ENCODE measurements around the gene EPSTI1. TPM values are rescaled to one million over a fixed set of nuclear protein-coding genes. Genes with fewer than 3 reads are reported as not detected.

The EPSTI1 gene
- total RNA-seq, 1 experiment from 2014 or later, result 11.4 TPM

- H3K36me3 ChIP-seq (ENCODE audit: insufficient read depth, low read length), result no peaks in the 10 kb centered on the region
- H4K20me1 ChIP-seq (ENCODE audit: insufficient read depth, low read depth, low read length), result no peaks in the 10 kb centered on the region
Observed at GRCh38 chr13:42925626-42926025, 66.4 kb downstream of the EPSTI1 start.

GRCh38 chr13:42924344-42924743 is 67.7 kb downstream of the EPSTI1 start:
- no peaks in the 10 kb centered on the region for H3K9me2 ChIP-seq (replicated peaks; ENCODE audit: insufficient read depth, low read length)
- H3K4me3 ChIP-seq (ENCODE audit: low read length), result no peak overlapping the region
- no peaks in the 10 kb centered on the region for H3K4me1 ChIP-seq (ENCODE audit: low read length)
- H4K20me1 ChIP-seq (ENCODE audit: insufficient read depth, low read depth, low read length), result no peaks in the 10 kb centered on the region
- H3K9ac ChIP-seq (ENCODE audit: low read length), result no peak overlapping the region
- H3K9me3 ChIP-seq (ENCODE audit: low read length), result no peaks in the 10 kb centered on the region
- H3K36me3 ChIP-seq (ENCODE audit: insufficient read depth, low read length), result no peaks in the 10 kb centered on the region
- no peak overlapping the region for H2AFZ ChIP-seq (ENCODE audit: low read length)
- H3K27ac ChIP-seq (ENCODE audit: low read length), result no peak overlapping the region
- no peaks in the 10 kb centered on the region for H3K79me2 ChIP-seq (ENCODE audit: low read length)
- DNase-seq, result no peak
- no peaks in the 10 kb centered on the region for H3K27me3 ChIP-seq (ENCODE audit: low read length)
- H3K4me2 ChIP-seq (ENCODE audit: low read depth, low read length, poor library complexity, severe bottlenecking), result no peak overlapping the region

More at GRCh38 chr13:42925626-42926025, 66.4 kb downstream of the EPSTI1 start:
- Histone ChIP-seq H3K4me2 (ENCODE audit: low read depth, low read length, poor library complexity, severe bottlenecking) (no peak overlapping the region), H3K9ac (ENCODE audit: low read length) (no peak overlapping the region), H3K9me2 (replicated peaks; ENCODE audit: insufficient read depth, low read length) (no peaks in the 10 kb centered on the region), H3K27me3 (ENCODE audit: low read length) (no peaks in the 10 kb centered on the region), H3K79me2 (ENCODE audit: low read length) (no peaks in the 10 kb centered on the region), H3K27ac (ENCODE audit: low read length) (no peak overlapping the region), H3K4me1 (ENCODE audit: low read length) (no peaks in the 10 kb centered on the region), H2AFZ (ENCODE audit: low read length) (no peak overlapping the region), H3K4me3 (ENCODE audit: low read length) (no peak overlapping the region), H3K9me3 (ENCODE audit: low read length) (no peaks in the 10 kb centered on the region)
- no peak for DNase-seq

- no peaks in the 10 kb centered on the region for H3K79me2 ChIP-seq (ENCODE audit: low read length)
- no peaks in the 10 kb centered on the region for H3K9me3 ChIP-seq (ENCODE audit: low read length)
- H3K36me3 ChIP-seq (ENCODE audit: insufficient read depth, low read length), result no peaks in the 10 kb centered on the region
- no peak overlapping the region for H2AFZ ChIP-seq (ENCODE audit: low read length)
- no peak overlapping the region for H3K27ac ChIP-seq (ENCODE audit: low read length)
- no peak for DNase-seq
- no peak overlapping the region for H3K4me3 ChIP-seq (ENCODE audit: low read length)
- no peaks in the 10 kb centered on the region for H4K20me1 ChIP-seq (ENCODE audit: insufficient read depth, low read depth, low read length)
- no peak overlapping the region for H3K9ac ChIP-seq (ENCODE audit: low read length)
- no peak overlapping the region for H3K4me2 ChIP-seq (ENCODE audit: low read depth, low read length, poor library complexity, severe bottlenecking)
- H3K4me1 ChIP-seq (ENCODE audit: low read length), result peaks cover 2% of the 10 kb centered on the region; the same call in 1 of the 2 replicates
- no peaks in the 10 kb centered on the region for H3K27me3 ChIP-seq (ENCODE audit: low read length)
- no peaks in the 10 kb centered on the region for H3K9me2 ChIP-seq (replicated peaks; ENCODE audit: insufficient read depth, low read length)
Observed at GRCh38 chr13:42907745-42908144, 84.3 kb downstream of the EPSTI1 start.

DNA sequence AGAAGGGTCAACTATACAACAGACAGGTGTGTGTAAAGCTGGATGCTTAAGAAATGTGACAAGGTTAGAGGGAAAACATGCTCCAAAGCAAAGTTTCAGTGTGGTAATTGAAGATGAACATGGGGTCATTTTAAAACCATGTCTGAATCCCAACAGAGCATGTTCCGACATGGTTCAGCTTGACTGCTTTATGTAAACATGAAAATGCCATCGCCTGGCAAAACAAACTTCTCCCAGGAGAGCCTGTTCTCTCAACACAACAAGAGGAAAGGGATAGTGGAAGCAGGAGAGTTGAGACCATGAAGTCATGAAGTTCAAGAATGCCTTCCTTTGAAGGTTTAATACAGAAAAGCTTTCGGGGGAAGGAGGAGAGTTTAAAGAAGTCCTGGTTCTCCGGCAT is 85.8 kb downstream of the EPSTI1 start:
- Histone ChIP-seq H3K9me3 (ENCODE audit: low read length) (no peaks in the 10 kb centered on the region), H3K27ac (ENCODE audit: low read length) (no peak overlapping the region), H3K4me2 (ENCODE audit: low read depth, low read length, poor library complexity, severe bottlenecking) (no peak overlapping the region), H3K4me3 (ENCODE audit: low read length) (no peak overlapping the region), H3K27me3 (ENCODE audit: low read length) (no peaks in the 10 kb centered on the region), H3K79me2 (ENCODE audit: low read length) (no peaks in the 10 kb centered on the region), H4K20me1 (ENCODE audit: insufficient read depth, low read depth, low read length) (no peaks in the 10 kb centered on the region), H3K36me3 (ENCODE audit: insufficient read depth, low read length) (no peaks in the 10 kb centered on the region), H2AFZ (ENCODE audit: low read length) (no peak overlapping the region), H3K4me1 (ENCODE audit: low read length) (peaks cover 2% of the 10 kb centered on the region; the same call in 1 of the 2 replicates), H3K9ac (ENCODE audit: low read length) (no peak overlapping the region), H3K9me2 (replicated peaks; ENCODE audit: insufficient read depth, low read length) (no peaks in the 10 kb centered on the region)
- DNase-seq, result no peak

DNA sequence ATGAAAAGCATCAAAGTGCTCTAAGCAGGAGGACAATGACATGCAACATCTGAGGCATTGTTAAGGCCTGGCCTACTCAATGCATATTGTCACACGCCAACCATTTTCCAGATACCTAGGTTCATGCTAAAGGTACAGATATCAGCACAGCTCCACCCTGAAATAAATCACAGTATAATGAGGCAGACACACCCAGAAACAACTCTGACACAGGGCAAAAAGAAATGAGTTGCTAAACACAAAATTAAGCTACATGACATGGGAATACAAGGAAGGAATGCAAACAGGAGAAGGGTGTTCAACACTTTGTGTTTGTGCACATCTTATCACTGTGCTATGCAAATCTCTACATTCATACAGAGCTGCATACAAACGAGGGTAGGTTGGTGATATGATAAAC is 86.5 kb downstream of the EPSTI1 start:
- Histone ChIP-seq H3K4me2 (ENCODE audit: low read depth, low read length, poor library complexity, severe bottlenecking) (no peak overlapping the region), H3K4me1 (ENCODE audit: low read length) (peaks cover 2% of the 10 kb centered on the region; the same call in 1 of the 2 replicates), H3K9ac (ENCODE audit: low read length) (no peak overlapping the region), H4K20me1 (ENCODE audit: insufficient read depth, low read depth, low read length) (no peaks in the 10 kb centered on the region), H3K27ac (ENCODE audit: low read length) (no peak overlapping the region), H3K9me2 (replicated peaks; ENCODE audit: insufficient read depth, low read length) (no peaks in the 10 kb centered on the region), H3K9me3 (ENCODE audit: low read length) (no peaks in the 10 kb centered on the region), H3K79me2 (ENCODE audit: low read length) (no peaks in the 10 kb centered on the region), H3K27me3 (ENCODE audit: low read length) (no peaks in the 10 kb centered on the region), H2AFZ (ENCODE audit: low read length) (no peak overlapping the region), H3K36me3 (ENCODE audit: insufficient read depth, low read length) (no peaks in the 10 kb centered on the region), H3K4me3 (ENCODE audit: low read length) (no peak overlapping the region)
- no peak for DNase-seq

DNA sequence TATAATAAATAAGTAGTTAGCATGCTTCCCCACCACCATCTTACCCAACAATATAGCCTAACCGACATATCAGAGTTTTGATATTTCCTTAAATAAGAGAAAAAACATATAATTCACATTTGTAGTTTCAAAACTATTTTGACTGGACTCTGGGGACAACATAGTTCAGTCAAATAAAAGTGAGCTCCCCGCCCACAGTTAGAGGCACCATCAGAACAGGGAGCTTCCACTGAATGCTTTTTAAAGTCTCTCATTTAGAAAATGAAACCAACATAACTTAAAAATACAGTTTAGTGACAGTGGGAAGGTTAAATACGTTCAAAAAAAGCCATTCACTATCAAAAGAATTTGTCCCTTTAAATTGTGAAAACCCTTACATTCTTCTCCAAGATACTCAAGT is 92.8 kb downstream of the EPSTI1 start:
- Histone ChIP-seq H3K36me3 (ENCODE audit: insufficient read depth, low read length) (no peaks in the 10 kb centered on the region), H3K4me3 (ENCODE audit: low read length) (no peak overlapping the region), H3K79me2 (ENCODE audit: low read length) (no peaks in the 10 kb centered on the region), H3K27ac (ENCODE audit: low read length) (no peak overlapping the region), H3K9ac (ENCODE audit: low read length) (no peak overlapping the region), H3K9me3 (ENCODE audit: low read length) (no peaks in the 10 kb centered on the region), H4K20me1 (ENCODE audit: insufficient read depth, low read depth, low read length) (no peaks in the 10 kb centered on the region), H3K27me3 (ENCODE audit: low read length) (no peaks in the 10 kb centered on the region), H3K4me2 (ENCODE audit: low read depth, low read length, poor library complexity, severe bottlenecking) (no peak overlapping the region), H2AFZ (ENCODE audit: low read length) (no peak overlapping the region), H3K4me1 (ENCODE audit: low read length) (no peaks in the 10 kb centered on the region), H3K9me2 (replicated peaks; ENCODE audit: insufficient read depth, low read length) (no peaks in the 10 kb centered on the region)
- no peak for DNase-seq

- no peaks in the 10 kb centered on the region for H3K9me3 ChIP-seq (ENCODE audit: low read length)
- no peaks in the 10 kb centered on the region for H3K79me2 ChIP-seq (ENCODE audit: low read length)
- no peaks in the 10 kb centered on the region for H4K20me1 ChIP-seq (ENCODE audit: insufficient read depth, low read depth, low read length)
- H3K4me2 ChIP-seq (ENCODE audit: low read depth, low read length, poor library complexity, severe bottlenecking), result no peak overlapping the region
- no peaks in the 10 kb centered on the region for H3K27me3 ChIP-seq (ENCODE audit: low read length)
- no peak overlapping the region for H3K27ac ChIP-seq (ENCODE audit: low read length)
- no peaks in the 10 kb centered on the region for H3K9me2 ChIP-seq (replicated peaks; ENCODE audit: insufficient read depth, low read length)
- no peak overlapping the region for H3K4me3 ChIP-seq (ENCODE audit: low read length)
- H3K4me1 ChIP-seq (ENCODE audit: low read length), result no peaks in the 10 kb centered on the region
- no peak overlapping the region for H2AFZ ChIP-seq (ENCODE audit: low read length)
- no peak overlapping the region for H3K9ac ChIP-seq (ENCODE audit: low read length)
- DNase-seq, result no peak
- no peaks in the 10 kb centered on the region for H3K36me3 ChIP-seq (ENCODE audit: insufficient read depth, low read length)
Observed at GRCh38 chr13:42895776-42896175, 96.3 kb downstream of the EPSTI1 start.

DNA sequence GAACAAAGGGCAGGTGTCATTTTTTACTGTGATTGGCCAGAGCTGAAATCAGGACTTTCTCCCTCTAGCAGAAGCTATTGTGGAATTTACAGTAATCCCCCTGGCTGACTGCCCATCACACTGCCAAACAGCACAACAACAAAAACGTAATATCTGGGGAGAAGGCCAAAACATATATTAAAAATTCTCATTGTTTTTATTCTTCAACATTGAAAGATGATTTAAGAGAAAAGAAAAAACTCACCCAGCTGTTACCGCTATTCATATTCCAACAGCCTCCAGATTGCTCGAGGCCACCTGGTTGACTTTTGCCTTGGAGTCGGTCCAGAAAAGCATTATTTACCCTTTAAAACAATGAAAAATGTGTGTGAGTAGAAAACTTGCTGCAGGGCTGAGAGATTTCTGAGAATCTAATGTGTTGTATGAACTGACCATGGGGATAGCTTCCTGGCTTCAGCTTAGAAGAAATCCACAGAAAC is 97.2 kb downstream of the EPSTI1 start:
- Histone ChIP-seq H2AFZ (ENCODE audit: low read length) (no peak overlapping the region), H3K4me2 (ENCODE audit: low read depth, low read length, poor library complexity, severe bottlenecking) (no peak overlapping the region), H3K27me3 (ENCODE audit: low read length) (no peaks in the 10 kb centered on the region), H3K4me1 (ENCODE audit: low read length) (no peaks in the 10 kb centered on the region), H3K79me2 (ENCODE audit: low read length) (no peaks in the 10 kb centered on the region), H3K9me3 (ENCODE audit: low read length) (no peaks in the 10 kb centered on the region), H3K36me3 (ENCODE audit: insufficient read depth, low read length) (no peaks in the 10 kb centered on the region), H3K4me3 (ENCODE audit: low read length) (no peak overlapping the region), H4K20me1 (ENCODE audit: insufficient read depth, low read depth, low read length) (no peaks in the 10 kb centered on the region), H3K27ac (ENCODE audit: low read length) (no peak overlapping the region), H3K9me2 (replicated peaks; ENCODE audit: insufficient read depth, low read length) (no peaks in the 10 kb centered on the region), H3K9ac (ENCODE audit: low read length) (no peak overlapping the region)
- DNase-seq, result no peak

DNA sequence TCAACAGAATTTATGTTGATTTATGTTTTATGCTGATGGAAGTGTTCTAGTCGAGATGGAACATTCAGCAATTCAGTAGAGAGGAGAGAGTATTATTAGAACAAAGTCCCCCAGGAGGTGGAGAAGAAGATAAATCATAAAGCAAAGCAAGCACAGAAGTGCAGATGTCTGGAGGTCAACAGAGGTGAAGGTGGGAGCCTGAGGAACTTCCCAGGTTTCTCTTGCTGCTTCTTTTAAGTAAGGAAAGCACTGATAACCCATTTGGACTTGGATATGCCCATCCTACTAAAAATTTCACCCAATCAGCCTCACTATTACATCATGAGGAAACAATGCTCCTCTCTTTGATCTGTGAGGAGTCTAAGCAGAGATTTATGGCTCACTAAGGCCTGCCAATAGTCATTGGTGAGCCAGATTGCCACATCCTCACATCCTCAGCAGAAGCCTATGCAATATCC is 98.8 kb downstream of the EPSTI1 start:
- H3K36me3 ChIP-seq (ENCODE audit: insufficient read depth, low read length), result no peaks in the 10 kb centered on the region
- no peak overlapping the region for H2AFZ ChIP-seq (ENCODE audit: low read length)
- H3K9me3 ChIP-seq (ENCODE audit: low read length), result no peaks in the 10 kb centered on the region
- H4K20me1 ChIP-seq (ENCODE audit: insufficient read depth, low read depth, low read length), result no peaks in the 10 kb centered on the region
- H3K9me2 ChIP-seq (replicated peaks; ENCODE audit: insufficient read depth, low read length), result no peaks in the 10 kb centered on the region
- H3K4me3 ChIP-seq (ENCODE audit: low read length), result no peak overlapping the region
- no peak overlapping the region for H3K9ac ChIP-seq (ENCODE audit: low read length)
- no peak for DNase-seq
- H3K27me3 ChIP-seq (ENCODE audit: low read length), result no peaks in the 10 kb centered on the region
- no peak overlapping the region for H3K27ac ChIP-seq (ENCODE audit: low read length)
- H3K4me1 ChIP-seq (ENCODE audit: low read length), result no peaks in the 10 kb centered on the region
- H3K4me2 ChIP-seq (ENCODE audit: low read depth, low read length, poor library complexity, severe bottlenecking), result no peak overlapping the region
- no peaks in the 10 kb centered on the region for H3K79me2 ChIP-seq (ENCODE audit: low read length)
